Peyer's patch (tissue), 4 donors: ENCODE data around the gene CNN2. TPM values are rescaled to one million over a fixed set of nuclear protein-coding genes. Genes with fewer than 3 reads are reported as not detected.

Experiments used
- DNase-seq, 3 donors: peaks; one replicate each; pipeline ENCODE4 v3.0.0-alpha.2; 2017 to 2019
- H3K27ac ChIP-seq, 4 donors: fragments of 200-600 bp; sonication (generic); one replicate each; pipeline ENCODE4 v1.5.1; 2016 to 2019
- H3K27me3 ChIP-seq, 2 donors: fragments of 200-600 bp; sonication (generic); one replicate each; pipeline ENCODE4 v1.5.1; 2019
- H3K36me3 ChIP-seq, 3 donors: fragments of 200-600 bp; sonication (generic); one replicate each; pipeline ENCODE4 v1.5.1; 2016 to 2019
- H3K4me1 ChIP-seq, 4 donors: fragments of 200-600 bp; sonication (generic); one replicate each; pipeline ENCODE4 v1.5.1; 2016 to 2019
- H3K4me3 ChIP-seq, 4 donors: fragments of 200-600 bp; sonication (generic); 1 replicate in 3 of 4; 2 replicates in 1 of 4; pipeline ENCODE4 v1.5.1; 2016 to 2019; ENCODE audit warnings: mild to moderate bottlenecking in 1 of 4
- H3K9me3 ChIP-seq, 4 donors: fragments of 200-600 bp; sonication (generic); one replicate each; pipeline ENCODE4 v1.5.1; 2016 to 2019; ENCODE audit warnings: mild to moderate bottlenecking in 1 of 4
- POLR2A ChIP-seq, 2 donors: fragments of 450-650 bp; IDR thresholded peaks; one replicate each; pipeline ENCODE4 v1.5.1; 2017; ENCODE audit warnings: antibody characterized with exemption in 2 of 2, mild to moderate bottlenecking in 2 of 2, moderate library complexity in 2 of 2
- total RNA-seq, 4 donors: library from RNA; depleted of rRNA; stranded (reverse); fragments of >200 nt; gene quantifications; one replicate each; pipeline ENCODE4 v1.1.0, GENCODE V29; 2016
- TF ChIP-seq, protein P1 (sequence below), 6 experiments: fragments of 450-650 bp in 4 of 6; fragments of 200-600 bp in 2 of 6; sonication (generic) in 1 of 6; IDR thresholded peaks; one replicate each; pipeline ENCODE4 v1.5.1; 2017 to 2019; ENCODE audit warnings: antibody characterized with exemption in 6 of 6, mild to moderate bottlenecking in 3 of 6, moderate library complexity in 1 of 6

The CNN2 gene
- total RNA-seq, 4 donors from 2014 or later = 20.6 to 47.0 (median 22.6) TPM

DNA sequence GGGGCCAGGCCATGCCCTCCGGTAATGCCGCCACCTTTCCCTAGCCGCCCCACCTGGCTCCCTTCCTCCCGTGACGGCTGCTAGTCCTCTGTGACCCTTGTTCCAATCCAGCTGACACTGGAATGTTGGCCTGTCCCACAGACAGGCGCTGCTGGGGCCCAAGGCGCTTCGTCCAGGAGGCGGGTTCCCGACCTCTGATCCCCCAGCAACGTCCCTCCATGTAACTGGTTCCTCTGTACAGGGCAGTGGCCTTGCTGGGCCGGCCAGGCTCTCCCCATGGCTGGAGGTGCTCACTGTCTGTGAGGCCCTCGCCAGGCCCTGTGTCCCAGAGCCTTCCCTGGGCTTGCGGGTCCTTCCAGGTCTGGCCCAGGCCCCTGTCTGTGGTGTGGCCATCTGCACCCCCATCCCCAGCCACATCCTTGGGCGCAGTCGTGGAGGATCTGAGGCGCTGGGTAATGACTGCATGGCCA lies 33.0 kb upstream of the CNN2 start:
- Histone ChIP-seq H3K9me3 (no peaks in the 10 kb centered on the region), H3K36me3 (peaks cover 0 to 22% (median 0%) of the 10 kb centered on the region in 3 donors), H3K4me1 (peaks cover 0 to 10% (median 4%) of the 10 kb centered on the region in 4 donors), H3K27ac (no peak overlapping the region), H3K27me3 (peaks cover 0 to 18% of the 10 kb centered on the region in 2 donors), H3K4me3 (no peak overlapping the region)
- DNase-seq = no peak
- TF ChIP-seq POLR2A (IDR thresholded peaks at IDR 0.05) = no peak

GRCh38 chr19:993831-994393 lies 32.5 kb upstream of the CNN2 start:
- no peak for DNase-seq
- no peaks in the 10 kb centered on the region for H3K9me3 ChIP-seq
- H3K27ac ChIP-seq = no peak overlapping the region
- H3K4me1 ChIP-seq = peaks cover 0 to 10% (median 4%) of the 10 kb centered on the region in 4 donors
- TF ChIP-seq, protein P1, sequence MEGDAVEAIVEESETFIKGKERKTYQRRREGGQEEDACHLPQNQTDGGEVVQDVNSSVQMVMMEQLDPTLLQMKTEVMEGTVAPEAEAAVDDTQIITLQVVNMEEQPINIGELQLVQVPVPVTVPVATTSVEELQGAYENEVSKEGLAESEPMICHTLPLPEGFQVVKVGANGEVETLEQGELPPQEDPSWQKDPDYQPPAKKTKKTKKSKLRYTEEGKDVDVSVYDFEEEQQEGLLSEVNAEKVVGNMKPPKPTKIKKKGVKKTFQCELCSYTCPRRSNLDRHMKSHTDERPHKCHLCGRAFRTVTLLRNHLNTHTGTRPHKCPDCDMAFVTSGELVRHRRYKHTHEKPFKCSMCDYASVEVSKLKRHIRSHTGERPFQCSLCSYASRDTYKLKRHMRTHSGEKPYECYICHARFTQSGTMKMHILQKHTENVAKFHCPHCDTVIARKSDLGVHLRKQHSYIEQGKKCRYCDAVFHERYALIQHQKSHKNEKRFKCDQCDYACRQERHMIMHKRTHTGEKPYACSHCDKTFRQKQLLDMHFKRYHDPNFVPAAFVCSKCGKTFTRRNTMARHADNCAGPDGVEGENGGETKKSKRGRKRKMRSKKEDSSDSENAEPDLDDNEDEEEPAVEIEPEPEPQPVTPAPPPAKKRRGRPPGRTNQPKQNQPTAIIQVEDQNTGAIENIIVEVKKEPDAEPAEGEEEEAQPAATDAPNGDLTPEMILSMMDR (IDR thresholded peaks at IDR 0.05) = no peak
- no peak for TF ChIP-seq POLR2A (IDR thresholded peaks at IDR 0.05)
- H3K4me3 ChIP-seq = no peak overlapping the region
- H3K27me3 ChIP-seq = peaks cover 0 to 20% of the 10 kb centered on the region in 2 donors
- peaks cover 0 to 20% (median 0%) of the 10 kb centered on the region in 3 donors for H3K36me3 ChIP-seq

DNA sequence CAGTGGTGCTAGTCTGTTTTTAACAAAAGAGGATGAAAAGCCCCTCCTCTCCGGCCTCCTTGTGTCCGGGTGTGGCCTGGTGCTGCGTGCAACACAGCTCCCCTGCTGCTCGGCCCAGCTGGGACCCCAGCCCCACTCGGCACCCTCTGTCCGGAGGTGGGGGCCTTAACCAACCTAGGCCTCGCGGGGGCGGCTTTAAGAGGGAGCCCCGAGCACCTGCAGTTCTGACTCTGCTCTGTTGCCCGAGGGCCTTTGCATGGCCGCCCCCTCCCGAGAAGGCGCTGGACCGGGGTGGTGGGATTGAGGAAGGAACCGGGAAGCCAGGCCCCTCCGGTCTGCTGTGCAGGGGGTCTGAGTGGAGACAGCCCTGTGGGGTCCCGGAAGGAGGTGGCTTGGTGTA lies 31.9 kb upstream of the CNN2 start:
- Histone ChIP-seq H3K27me3 (peaks cover 0 to 26% of the 10 kb centered on the region in 2 donors), H3K27ac (no peak overlapping the region), H3K9me3 (no peaks in the 10 kb centered on the region), H3K36me3 (peaks cover 0 to 20% (median 0%) of the 10 kb centered on the region in 3 donors), H3K4me1 (peaks cover 0 to 10% (median 4%) of the 10 kb centered on the region in 4 donors), H3K4me3 (no peak overlapping the region)
- no peak for DNase-seq
- TF ChIP-seq POLR2A (IDR thresholded peaks at IDR 0.05) = no peak
- TF ChIP-seq, protein P1 (IDR thresholded peaks at IDR 0.05) = no peak

DNA sequence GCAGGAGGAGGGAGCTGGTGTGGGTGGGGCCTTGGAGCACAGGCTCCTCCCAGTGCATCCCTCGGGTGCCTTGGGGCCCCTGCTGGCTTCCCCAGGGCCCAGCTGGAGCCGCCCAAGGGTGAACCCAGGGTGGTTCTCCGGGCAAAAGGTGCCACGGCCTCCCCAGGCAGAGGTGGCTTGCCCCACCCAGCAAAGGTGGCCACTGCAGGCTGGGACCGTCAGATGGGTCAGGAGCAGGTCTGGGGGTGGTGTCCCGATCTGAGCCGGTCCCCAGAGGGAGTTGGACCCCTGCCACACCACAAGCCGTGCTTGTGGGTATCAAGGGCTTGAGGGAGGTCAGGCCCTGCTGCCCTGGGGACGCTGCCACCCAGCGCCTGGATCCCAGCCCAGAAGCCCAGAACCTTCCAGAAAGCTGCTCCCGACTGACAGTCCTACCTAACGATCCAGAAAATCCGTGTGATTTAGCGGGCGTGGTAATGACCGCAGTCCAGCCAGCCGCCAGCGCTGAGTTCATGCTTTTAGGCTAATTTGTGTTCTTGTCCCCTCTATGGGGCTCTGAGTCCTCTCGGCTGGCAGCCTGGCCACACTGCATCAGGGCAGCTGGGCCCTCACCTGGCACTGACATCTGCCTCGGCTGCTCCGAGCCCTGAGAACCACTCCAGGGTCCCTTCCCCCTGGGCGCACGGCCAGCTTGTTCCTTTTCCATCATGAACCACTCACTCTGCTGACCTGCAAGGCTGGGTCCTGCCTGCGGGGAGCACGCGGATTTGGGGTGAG lies 31.2 kb upstream of the CNN2 start:
- TF ChIP-seq, protein P1 (IDR thresholded peaks at IDR 0.05) = no peak
- no peak for TF ChIP-seq POLR2A (IDR thresholded peaks at IDR 0.05)
- Histone ChIP-seq H3K4me1 (peaks cover 0 to 12% (median 6%) of the 10 kb centered on the region in 4 donors), H3K4me3 (no peak overlapping the region), H3K9me3 (no peaks in the 10 kb centered on the region), H3K27ac (no peak overlapping the region), H3K36me3 (peaks cover 0 to 17% (median 0%) of the 10 kb centered on the region in 3 donors), H3K27me3 (peaks cover 0 to 27% of the 10 kb centered on the region in 2 donors)
- DNase-seq = no peak

- TF ChIP-seq, protein P1 (IDR thresholded peaks at IDR 0.05) = no peak
- TF ChIP-seq POLR2A (IDR thresholded peaks at IDR 0.05) = no peak
- H3K9me3 ChIP-seq = no peaks in the 10 kb centered on the region
- H3K4me3 ChIP-seq = peak overlapping the region in 1 of 4 donors; percentile 6
- peaks cover 0 to 22% (median 12%) of the 10 kb centered on the region in 4 donors for H3K4me1 ChIP-seq
- peaks cover 0 to 9% (median 0%) of the 10 kb centered on the region in 3 donors for H3K36me3 ChIP-seq
- peaks cover 0 to 34% of the 10 kb centered on the region in 2 donors for H3K27me3 ChIP-seq
- no peak overlapping the region for H3K27ac ChIP-seq
- DNase-seq = peak in 2 of 3 donors; percentile 63 to 88
Measured at GRCh38 chr19:996051-996838, 30.2 kb upstream of the CNN2 start.
